HUDEP-2 (cell line): ENCODE measurements around the gene FBXO41.

ENCODE experiments used
- DNase-seq, 76 experiments: peaks; one replicate each; lab custom pipeline; 2025; ENCODE audit not compliant: unreplicated experiment in 76 of 76; lab: John Stamatoyannopoulos, UW

FBXO41 gene

DNA sequence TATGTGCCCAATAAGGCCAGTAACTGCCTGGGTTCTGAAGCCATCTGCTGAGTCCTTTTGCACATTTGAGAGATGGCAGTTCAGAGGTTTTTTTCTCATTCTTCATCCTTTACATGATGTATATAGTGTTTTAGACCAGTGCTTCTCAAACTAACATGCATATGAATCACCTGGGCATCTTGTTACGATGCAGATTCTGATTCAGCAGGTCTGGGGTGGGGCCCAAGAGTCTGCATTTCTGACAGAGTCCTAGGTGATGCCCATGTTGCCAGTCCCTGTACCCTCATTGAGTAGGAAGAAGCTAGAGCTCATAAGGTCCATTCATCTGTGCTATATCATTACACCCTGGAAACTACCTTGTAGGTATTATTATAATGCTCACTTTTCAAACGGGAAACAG lies 66.5 kb downstream of the FBXO41 start:
- no peak for DNase-seq

- no peak for DNase-seq
Measured at GRCh38 chr2:73217160-73217559, 67.1 kb downstream of the FBXO41 start.

GRCh38 chr2:73215254-73215653 lies 69.0 kb downstream of the FBXO41 start:
- DNase-seq, result no peak

GRCh38 chr2:73214120-73215035 lies 69.9 kb downstream of the FBXO41 start, which contains the start of gene SMYD5:
Gene SMYD5 (plus strand): TSS chr2:73214245. CDS start chr2:73214267, 22 bp downstream.
- DNase-seq, result peak in 75 of 76 experiments; percentile 34 to 92 (median 79)

- peak in 62 of 76 experiments; percentile 4 to 71 (median 37) for DNase-seq
Measured at GRCh38 chr2:73212448-73213176, 71.7 kb downstream of the FBXO41 start.

DNA sequence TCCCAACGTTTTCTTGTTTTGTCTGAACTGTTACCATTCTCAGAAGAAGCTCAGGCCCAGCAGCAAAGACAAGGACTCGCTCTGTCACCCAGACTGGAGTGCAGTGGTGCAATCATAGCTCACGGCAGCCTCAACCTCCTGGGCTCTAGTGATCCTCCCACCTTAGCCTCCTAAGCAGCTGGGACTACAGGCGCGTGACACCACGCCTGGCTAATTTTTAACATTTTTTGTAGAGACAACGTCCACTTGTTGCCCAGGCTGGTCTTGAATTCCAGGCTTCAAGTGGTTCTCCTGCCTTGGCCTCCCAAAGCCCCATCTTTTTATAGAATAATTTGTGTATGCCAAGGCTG lies 72.2 kb downstream of the FBXO41 start:
- DNase-seq, result no peak

- no peak for DNase-seq
Measured at GRCh38 chr2:73210696-73211095, 73.6 kb downstream of the FBXO41 start.

DNA sequence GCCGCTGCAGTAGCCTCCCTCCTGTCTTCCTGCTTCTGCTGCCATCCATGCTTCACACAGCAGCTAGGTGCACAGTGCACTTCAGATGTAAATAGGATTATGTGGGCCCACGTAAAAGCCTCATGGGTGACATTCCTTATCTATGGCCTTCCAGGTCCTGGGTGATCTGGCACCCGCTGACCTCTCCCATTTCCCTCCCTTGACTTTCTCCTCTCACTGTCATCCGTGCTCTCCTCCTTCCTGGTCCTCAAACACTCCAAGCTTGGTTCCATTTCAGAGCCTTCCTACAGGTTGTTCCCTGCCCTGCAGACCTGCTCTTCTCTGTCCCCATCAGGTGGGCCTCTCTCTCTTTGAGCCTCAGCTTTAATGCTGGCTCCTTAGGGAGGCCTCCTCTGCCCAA lies 74.3 kb downstream of the FBXO41 start:
- DNase-seq, result no peak

DNA sequence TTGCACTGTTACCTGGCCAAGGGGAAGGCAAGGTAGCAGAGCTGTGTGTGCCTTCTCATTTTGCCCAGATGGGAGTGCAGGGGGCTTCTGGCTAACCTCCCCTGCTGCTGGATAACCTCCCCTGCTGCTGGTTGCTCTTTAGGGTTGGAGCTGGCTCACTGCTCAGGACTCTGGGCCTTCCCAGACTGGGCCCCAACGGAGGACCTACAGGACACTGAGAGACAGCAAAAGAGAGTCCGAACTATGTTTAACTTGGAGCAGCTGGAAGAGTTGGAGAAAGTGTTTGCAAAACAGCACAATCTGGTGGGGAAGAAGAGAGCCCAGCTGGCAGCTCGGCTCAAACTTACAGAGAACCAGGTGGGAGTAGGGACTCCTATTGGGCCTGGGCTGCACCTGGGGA lies 76.0 kb downstream of the FBXO41 start:
- no peak for DNase-seq

DNA sequence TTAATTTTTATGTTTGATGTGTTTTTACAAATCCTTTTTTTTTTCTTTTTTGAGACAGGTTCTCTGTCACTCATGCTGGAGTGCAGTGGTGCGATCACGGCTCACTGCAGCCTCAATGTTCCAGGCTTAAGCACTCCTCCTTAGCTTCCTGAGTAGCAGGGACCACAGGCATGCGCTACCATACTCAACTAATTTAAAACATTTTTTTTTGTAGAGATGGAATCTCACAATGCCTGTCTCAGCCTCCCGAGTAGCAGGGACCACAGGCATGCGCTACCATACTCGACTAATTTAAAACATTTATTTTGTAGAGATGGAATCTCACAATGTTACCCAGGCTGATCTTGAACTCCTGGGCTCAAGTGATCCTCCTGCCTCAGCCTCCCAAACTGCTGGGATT lies 78.7 kb downstream of the FBXO41 start:
- no peak for DNase-seq
